ENCODE data around the gene MEGF6.

Gene MEGF6

DNA sequence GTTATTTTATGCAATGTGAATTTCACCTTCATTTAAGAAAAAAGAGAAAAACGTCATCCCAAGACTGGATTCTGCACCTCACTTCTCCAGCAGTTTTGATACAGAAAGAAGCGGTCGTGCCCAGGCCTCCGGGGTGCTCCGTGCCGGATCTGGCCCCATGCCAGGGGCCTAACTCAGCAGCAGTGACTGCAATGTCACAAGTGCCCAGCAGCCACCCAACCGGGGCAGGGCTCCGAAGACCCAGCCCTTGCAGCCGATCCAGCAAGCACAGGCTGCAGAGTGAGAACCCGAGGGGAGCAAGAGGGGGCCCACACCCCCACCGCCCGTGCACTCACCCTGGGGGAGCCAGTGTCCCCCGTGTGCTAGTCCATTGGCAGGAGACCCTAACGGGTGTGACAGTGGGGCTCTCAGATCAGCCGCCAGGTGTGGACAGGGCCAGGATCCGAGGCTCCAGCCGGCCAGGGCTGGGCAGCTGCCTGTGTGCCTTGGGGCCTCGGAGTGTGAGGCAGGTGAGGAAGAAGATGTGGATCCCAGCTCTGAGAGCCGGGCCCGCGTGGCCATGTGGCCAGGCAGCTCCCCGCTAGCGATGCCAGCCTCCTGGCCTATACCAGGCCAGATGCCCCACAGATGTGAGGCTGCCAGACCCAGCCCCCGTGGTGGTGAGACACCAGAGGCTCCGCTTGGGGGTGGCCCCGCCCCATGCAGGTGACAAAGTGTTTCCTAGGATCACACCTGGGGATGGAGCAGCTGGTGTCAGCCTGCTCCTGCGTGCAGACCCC is 60.6 kb downstream of the MEGF6 start:
- DNase-seq = no peak

DNA sequence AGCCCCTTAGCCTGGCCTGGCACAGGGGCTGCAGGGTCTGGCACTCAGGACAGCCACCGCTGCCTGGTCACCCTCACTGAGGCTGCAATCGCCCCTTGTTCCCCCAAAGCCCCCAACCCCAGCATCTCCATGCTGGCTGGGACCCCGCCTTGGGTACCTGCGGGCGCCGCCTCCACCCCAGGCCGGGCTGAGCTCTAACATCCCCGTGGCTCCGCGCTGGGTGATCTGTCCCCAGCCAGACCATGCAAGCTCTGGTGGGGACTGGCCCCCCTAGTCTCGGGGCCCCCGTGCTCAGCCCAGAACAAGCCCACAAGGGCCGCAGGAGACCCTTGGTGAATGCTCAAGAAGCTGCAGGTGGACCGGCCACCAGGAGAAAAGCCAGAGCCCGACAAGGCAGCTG is 62.4 kb downstream of the MEGF6 start:
- DNase-seq = no peak

DNA sequence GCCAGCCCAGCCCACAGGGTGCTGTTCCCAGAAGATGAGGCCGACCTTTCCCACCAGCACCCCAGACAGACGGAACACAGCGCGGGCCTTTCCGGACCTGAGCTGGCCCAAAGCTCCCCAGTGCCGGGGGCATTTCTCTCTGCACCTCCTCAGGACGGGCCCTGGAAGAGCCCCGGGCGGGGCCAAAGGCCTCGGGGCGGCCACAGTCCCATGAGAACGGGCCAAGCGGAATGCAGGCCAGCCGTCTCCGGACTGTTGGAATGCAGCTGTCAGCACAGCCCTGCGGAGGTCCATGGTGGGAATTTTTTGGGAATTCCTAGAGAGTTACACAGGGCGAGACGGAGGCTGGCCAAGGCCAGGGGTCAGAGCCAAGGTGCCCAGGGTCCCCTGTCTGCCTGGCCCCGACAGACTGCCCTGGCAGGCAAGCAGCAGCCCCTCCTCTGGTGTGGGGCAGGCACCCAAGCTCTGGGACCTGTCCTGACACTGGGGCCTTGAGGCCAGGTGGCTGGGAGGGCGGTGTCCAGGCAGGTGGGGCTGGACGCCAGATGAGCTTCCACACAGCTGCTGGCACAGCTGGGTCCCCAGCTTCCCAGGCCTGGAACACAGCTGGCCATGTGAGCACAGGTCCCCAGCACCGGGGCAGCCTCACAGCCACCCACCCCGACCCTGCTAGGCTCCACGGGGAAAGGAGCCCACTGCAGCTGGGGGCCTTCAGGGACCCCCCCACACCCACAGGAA is 63.0 kb downstream of the MEGF6 start:
- DNase-seq = no peak

DNA sequence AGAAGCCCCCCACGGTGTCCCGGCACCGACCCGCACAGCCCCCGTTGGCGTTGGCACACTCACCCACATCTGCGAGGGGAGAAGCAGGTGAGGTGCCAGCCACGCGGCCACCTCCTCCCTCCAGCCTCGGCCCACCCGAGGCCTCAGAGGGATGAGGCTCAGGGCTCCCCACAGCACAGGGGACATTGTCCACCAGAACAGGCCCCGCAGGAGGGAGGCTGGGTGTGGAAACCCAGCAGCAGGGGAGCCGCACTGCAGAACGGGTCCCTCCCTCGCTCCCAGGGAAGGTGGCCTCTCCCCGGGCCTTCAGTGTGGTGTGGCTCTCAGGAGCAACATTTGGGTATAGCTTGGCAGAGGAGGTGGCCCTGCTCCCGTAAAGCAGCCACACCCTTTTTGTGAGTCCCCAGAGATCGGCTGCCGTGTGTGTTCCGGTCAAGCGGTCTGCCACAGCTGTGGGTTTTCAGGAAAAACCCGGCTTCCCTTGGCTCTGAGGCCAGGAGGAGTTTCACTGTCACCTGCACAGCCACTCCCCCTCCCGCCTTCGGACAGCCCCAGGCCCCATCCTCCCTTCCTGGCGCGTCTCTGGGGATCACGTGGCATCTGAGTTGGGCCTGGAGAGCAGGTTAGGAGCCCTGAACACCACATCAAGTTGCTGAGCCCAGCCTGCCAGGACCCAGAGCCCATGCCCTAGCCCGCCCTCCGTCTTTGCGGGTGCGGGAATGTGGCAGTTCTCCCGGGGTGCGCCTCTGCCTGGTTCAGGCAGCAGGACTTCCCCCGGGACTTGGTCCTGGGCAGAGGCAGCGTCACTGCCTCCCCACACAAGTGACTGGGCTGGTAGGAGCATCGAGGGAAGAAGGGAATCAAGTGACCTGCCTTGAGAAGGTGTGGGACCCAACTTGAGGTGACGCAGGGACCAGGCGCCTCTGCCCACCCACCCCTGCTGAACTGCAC is 64.0 kb downstream of the MEGF6 start:
- no peak for DNase-seq

DNA sequence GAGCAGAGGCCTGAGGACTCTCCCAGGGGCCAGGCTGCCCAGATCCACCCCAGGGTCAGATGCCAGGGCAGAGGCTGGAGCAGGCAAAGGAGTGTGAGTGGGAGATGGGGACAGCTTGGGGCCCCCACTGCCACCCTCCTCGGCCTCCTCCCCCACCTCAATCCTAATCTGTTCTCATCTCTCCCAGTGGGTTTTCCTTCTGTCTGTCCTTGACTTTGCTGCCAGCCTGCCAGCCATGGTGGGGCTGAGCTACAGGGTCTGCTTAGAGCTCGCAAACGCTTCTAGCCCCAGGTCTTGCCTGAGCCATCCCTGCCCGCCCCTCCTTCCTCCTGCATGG is 65.3 kb downstream of the MEGF6 start:
- no peak for DNase-seq

DNA sequence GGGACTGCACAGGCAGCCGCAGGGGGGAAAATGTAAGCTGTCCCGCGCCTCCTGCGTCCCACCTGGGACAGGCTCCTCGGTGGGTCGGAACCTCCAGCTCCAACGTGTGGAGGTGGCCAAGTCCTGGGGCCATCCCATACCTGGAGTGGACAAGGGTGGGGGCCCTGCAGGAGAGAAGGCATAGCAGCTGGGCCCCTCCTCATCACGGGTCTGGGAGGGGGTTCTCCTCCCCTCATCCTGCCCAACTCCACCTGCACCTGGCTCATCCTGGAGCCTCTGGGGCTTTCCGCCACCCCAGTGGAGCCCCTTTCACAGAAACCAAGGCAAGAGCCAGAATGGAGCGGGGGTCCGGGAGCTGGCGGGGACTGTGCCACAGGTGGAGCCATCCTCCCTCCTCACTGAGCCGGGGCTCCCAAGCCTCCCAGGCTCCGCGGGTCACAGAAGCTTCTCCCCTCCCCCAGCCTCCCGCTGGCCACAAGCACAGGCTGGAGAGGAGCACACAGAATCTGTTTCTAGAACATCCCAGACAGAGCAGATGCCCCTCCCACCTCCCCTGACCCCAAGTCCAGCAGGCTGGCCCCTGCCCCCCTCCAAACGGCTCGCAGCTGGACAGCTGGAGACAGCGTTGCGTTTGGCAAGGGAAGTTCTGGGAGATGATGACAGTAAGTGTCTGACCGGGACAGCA is 65.8 kb downstream of the MEGF6 start:
- DNase-seq = no peak

DNA sequence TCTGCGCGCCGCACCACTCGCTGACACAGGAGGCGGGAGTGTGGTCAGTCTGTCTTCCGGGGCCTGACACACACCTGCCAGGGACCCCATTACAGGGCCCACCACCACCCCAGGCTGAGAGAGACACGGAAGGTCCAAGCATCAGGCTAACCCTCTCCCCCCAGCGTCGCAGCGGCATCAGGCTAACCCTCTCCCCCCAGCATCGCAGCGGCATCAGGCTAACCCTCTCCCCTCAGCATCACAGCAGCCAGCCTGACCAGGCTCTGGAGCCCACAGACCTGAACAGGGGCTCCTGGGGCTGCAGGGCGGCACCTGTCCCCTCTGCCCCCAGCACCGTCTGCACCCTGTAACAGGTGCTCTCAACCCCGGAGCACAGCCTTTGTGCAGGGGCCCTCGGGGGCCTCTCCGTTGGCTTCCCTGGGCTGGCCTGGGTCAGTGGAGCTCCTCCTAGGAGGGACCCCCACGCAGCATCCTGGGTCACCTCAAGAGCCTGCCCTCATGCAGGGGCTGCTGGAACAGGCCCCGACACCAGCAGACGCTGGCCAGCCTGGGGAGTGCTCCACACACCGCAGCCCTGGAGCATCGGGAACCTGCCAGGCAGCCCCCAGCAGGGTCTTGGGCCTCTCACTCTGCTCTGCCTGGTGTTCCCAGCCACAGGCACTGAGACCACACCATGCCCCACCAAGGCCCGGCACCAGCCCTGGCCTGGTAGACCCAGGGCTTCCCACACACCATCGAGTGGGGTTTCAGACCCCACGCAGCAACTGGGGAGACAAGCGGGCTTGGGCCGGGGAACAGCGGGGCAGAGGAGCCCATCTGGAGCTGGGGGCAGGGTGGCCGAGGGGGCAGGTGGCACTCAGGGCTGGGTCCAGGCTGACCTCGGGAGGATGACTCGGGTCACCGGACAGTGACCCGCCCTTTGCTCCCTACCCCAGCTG is 67.0 kb downstream of the MEGF6 start:
- DNase-seq = no peak

DNA sequence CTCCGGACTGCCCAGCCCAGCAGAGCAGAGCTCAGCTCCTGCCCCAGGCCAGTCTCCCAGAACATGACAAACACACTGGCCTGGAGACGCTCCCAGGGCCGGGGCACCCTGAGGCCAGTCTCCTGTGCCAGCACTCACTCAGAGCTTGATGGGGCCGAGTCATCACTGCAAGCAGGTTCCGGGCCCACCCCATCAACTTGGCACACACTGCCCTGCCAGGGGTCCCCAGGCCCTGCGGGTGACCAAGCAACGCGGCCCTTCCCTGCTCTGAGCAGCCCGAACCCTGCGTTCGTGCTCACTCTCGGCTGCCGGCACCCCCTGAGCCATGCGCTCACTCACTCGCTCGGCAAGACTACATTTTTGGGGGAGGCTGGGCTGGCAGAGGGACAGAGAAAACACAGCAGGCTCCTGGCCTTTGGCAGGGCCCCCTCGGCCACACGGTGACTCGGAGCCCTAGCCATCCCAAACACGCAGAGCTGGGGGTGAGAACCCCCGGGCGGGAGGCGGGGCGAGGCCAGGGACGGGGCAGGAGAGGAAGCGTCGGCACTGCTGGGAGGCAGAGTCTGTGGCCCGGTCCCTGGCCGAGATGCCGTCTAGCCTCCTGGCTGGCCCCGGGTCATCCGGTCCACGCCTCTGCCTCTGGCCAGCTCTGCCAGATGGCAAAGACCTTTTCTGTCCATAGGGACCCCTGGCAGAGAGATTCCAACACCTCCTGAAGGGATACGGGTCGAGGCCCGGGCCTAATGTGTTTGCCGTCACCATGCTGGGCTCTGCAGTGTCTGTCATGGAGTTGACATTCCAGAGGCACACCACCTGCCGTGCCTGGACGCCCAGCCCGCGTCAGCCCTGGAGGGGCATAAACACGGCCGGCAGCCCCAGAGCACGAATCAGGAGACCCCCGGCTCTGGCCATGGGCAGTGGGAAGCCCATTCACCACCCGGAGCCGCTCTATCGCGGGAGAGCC is 68.0 kb downstream of the MEGF6 start:
- no peak for DNase-seq

DNA sequence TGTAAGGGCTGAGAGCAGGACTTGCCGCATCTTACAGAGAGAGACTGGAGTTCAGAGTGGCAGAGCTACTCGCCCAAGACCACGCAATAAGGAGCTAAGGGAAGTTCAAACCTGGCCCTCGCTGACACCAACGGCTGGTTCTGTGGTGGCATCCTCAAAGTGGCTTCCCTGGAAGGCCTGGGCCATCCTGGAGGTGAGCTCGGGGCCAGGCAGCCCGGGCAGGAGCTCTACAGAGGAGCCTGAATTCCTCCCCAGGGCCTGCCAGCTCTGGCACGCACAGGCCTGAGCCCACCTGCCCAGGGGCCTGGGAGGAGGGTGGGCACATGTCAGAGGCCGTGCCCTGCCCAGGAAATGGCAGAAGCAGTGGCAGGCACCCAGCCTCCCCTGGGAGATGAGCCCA is 68.6 kb downstream of the MEGF6 start:
- no peak for DNase-seq

DNA sequence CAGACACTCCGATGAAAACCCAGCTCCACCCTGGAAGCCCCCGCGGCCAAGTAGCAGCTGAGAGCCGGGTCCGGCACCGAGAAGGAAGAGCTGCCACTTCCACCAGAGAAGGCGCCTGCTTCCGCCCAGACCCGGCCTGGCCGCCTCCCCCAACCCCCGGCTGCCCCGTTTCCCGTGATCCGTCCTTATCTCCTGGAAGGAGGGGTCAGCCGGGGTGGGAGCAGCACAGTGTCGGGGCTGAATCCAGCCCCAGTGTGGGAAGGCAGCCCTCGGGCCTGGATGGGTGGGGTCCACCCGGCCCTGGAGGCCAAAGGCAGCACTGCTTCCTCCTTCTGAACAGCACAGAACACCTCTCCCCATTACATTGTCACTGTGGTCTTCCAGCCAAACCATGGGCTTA is 69.4 kb downstream of the MEGF6 start:
- DNase-seq = no peak

DNA sequence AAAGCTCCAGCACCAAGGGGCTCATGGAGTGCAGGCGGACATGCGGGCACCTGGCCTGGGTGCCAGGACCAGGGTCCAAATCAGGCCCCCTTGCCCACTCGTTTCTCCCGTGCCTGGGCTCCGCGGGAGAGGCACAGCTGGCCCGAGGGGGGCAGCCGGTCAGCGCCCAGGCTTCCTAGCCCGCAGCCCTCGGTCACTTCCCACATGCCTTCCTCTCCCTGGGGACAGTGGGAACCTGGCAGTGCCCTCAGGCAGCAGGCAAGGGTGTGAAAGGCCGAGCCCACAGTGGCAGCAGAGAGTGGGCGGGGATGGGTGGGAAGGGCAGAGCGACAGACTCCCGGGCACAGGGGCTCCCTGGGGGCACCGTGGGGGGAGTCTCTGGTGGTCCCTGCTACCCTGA is 69.8 kb downstream of the MEGF6 start:
- DNase-seq = no peak

DNA sequence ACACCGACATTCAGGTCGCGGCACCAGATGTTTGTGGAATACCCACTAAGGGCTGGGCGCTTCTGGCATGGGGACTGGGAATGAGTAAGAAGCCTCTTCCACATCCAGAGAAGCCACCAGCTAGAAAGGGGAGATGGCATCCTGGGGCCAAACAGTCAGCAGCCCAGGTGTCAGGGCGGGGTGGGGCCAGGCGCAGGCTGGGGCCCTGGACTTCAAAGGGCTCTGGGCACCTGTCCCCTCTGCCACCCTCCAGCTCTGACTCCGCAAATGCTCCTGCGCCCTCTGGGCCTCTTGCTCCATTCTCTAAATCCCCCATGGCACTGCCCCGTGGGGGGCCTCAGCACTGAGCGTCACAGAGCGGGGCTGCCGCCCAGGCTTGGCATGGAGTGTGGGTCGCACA is 70.4 kb downstream of the MEGF6 start:
- no peak for DNase-seq

DNA sequence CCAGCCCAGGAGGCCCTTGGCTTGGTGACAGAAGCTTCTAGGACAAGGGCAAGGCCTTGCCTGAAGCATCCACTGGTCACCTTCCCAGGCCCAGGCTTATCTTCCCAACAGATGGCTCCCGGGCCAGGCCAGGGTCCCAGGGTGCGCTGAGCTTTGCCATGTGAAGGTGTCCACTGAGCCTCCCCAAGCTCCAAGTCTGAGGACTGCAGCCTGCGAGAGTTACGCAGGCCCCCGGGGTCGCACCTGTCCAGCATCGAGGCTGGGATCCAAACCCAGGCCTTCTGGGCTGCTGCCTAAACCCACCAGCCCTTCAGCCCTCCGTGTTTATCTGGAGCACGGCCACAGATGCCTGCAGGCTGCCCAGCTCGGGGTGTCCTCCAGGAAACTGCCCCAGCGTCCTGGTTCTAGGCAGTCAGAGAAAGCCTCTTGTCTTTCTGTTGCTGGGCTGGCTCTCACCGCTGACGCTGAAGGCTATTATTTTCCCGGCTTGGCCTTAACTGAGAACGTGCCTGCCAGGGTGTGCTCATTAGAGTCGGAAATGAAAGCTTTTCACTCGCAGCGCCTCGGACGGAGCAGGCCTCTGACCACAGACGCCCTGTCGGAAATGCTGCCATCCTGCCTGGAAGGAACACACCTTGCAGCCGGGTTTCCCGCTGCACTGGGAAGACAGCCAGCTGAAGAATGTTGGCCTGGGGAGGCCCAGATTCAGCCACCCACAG is 71.4 kb downstream of the MEGF6 start:
- no peak for DNase-seq

DNA sequence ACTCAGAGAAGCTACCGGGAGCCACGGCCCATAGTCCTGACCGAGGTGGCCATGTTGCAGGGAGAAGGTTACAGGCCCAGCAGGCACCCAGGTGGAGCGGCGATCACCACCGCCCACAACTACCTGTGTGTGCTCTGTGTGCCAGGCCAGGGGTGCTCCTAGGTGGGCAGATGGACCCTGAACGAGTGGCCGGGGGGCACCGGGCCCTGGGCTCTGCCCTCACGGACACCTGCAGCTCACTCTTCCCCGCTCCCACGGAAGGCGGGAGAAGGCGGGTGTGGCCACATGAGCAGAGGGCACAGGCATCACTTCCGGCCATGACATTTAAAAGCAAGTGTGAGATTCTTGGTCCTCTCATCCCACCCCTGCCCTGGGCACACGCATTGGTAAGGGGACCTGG is 73.9 kb downstream of the MEGF6 start:
- no peak for DNase-seq

DNA sequence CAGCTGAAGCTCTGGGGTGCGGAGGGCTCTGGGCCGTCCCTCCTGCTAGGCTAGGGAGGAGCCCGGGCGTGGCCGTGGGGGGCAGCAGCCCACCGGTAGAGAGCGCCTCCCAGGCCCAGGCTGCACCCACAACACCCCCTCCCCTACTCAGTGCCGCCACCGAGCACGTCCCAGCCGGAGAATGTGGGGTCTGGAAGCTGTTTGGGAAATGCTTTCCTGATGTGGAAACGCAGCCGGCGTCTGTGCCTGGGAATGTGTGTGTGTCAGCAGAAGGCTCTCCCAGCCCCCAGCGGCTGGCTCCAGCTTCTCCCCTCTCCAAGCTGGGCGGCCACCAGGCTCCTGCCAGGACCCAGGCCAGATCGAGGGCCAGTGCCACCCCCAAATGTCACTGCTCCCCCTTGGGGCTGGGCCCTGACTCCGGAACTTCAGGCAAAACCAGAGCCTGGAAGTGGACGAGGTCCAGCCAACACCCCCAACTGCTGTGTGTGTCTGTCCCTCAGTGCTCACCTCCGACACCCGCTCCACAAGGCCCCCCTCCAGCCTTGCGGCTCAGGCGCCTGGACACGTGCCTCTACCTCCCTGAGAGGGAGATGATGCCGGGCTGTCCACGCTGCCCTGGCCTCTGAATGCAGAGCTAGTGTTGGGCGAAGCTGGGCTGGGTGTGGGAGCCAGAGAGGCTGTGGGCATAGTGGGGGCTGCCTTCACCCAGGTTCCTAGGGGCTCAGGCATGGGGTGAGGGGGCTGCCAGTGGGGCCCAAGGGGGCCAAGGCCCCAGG is 74.7 kb downstream of the MEGF6 start:
- DNase-seq = no peak

DNA sequence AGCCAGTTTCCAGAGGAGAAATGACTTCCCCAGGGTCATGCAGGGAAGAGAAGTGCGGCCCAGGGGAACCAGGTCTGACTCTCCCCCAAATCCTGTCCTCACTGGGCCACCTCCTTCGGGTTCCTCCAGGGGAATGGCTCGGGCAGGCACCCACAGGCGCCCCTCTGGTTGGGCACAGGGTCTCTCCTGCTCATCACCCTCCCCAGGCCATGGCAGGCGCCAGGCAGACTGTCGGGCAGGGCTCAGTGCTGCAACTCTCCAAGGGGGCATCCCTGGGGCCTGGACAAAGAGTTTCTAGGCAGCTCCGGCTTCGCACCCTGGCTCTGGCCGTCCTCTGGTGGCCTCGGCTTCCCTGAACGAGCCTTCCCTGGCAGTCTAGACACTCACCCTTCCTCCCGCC is 75.6 kb downstream of the MEGF6 start:
- DNase-seq = no peak

DNA sequence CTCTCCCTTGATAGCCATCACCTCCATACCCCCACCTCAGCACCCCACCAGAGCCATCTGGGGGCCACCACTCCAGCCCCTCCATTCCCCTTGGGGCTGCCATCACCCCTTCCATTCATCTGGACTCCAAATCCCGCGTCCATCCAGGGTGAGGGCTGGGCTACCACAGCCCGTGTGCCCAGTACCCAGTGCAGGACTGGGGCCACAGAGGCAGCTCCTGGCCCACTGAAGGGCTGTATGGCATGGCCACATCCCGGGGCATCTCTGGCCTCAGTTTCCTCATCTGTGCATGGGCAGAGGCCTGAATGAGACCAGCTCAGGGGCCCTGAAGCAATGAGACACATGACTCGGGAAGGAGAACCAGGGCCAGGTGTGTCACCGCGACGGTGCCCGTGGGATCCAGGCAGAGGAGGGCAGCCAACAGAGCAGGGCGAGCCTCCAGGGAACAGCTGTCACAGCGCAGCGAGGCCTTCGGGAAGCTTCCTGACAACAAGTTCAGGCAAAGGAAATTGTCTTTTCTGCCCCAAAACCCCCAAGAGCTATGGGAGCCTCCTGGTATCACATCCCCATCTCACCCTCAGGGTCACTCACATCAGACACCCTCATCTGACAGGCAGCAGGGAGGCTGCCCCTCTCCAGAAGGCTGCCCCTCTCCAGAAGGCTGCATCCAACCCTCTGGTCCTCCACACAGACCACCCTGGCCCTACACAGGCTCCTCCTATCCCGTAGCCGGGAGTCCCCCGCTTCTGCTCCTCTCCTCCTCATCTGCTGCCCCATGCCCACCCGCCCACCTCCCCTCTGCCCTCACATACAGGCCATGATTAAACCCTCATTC is 76.3 kb downstream of the MEGF6 start:
- no peak for DNase-seq

Measured in activated naive CD4-positive, alpha-beta T cell (primary cell).